NCI-H345 treated with DMSO at 0.1 percent for 48 hours (cell line): ENCODE measurements around the gene PITX1.

Experiments
- DNase-seq: peaks from one replicate; lab custom pipeline; 2025; ENCODE audit not compliant: unreplicated experiment; lab: John Stamatoyannopoulos, UW

PITX1 gene

GRCh38 chr5:135062216-135063055 is 28.4 kb upstream of the PITX1 start:
- DNase-seq: no peak

GRCh38 chr5:135061001-135061400 is 27.0 kb upstream of the PITX1 start:
- no peak for DNase-seq

- DNase-seq: no peak
These were observed 26.0 kb upstream of the PITX1 start for GRCh38 chr5:135060021-135060420.

GRCh38 chr5:135059000-135059923 is 25.2 kb upstream of the PITX1 start:
- DNase-seq: no peak

- no peak for DNase-seq
These were observed 24.3 kb upstream of the PITX1 start for GRCh38 chr5:135058331-135058732.

GRCh38 chr5:135057233-135057632 is 23.2 kb upstream of the PITX1 start:
- DNase-seq: no peak

- no peak for DNase-seq
These were observed 22.4 kb upstream of the PITX1 start for GRCh38 chr5:135056316-135057030.

- DNase-seq: no peak
These were observed 21.4 kb upstream of the PITX1 start for GRCh38 chr5:135055396-135055795.

GRCh38 chr5:135054546-135054945 is 20.5 kb upstream of the PITX1 start:
- no peak for DNase-seq

- no peak for DNase-seq
These were observed 20.0 kb upstream of the PITX1 start for GRCh38 chr5:135053989-135054388.

GRCh38 chr5:135053278-135053677 is 19.2 kb upstream of the PITX1 start:
- no peak for DNase-seq

GRCh38 chr5:135052511-135053145 is 18.6 kb upstream of the PITX1 start:
- DNase-seq: no peak

- no peak for DNase-seq
These were observed 17.8 kb upstream of the PITX1 start for GRCh38 chr5:135051872-135052271.

GRCh38 chr5:135051399-135051798 is 17.4 kb upstream of the PITX1 start:
- no peak for DNase-seq

GRCh38 chr5:135050244-135050767 is 16.3 kb upstream of the PITX1 start:
- DNase-seq: no peak

GRCh38 chr5:135048930-135049329 is 14.9 kb upstream of the PITX1 start:
- DNase-seq: no peak

- no peak for DNase-seq
These were observed 14.3 kb upstream of the PITX1 start for GRCh38 chr5:135048286-135048685.

- no peak for DNase-seq
These were observed 13.3 kb upstream of the PITX1 start for GRCh38 chr5:135047347-135047695.

GRCh38 chr5:135046661-135047346 is 12.8 kb upstream of the PITX1 start:
- DNase-seq: no peak

GRCh38 chr5:135045488-135045887 is 11.5 kb upstream of the PITX1 start:
- DNase-seq: no peak
